Upper lobe of left lung (tissue), 4 donors: Measurements from ENCODE around the gene NARF.

ENCODE experiments used
- CTCF ChIP-seq, 6 experiments: fragments of 450-650 bp in 4 of 6; fragments of 200-600 bp in 2 of 6; sonication (generic) in 2 of 6; IDR thresholded peaks; one replicate each; pipeline ENCODE4 v1.5.1; 2016 to 2019; ENCODE audit warnings: antibody characterized with exemption in 6 of 6
- POLR2A ChIP-seq, 4 donors: fragments of 450-650 bp; IDR thresholded peaks; one replicate each; pipeline ENCODE4 v1.5.1; 2016 to 2017; ENCODE audit warnings: antibody characterized with exemption in 4 of 4, mild to moderate bottlenecking in 2 of 4
- POLR2AphosphoS5 ChIP-seq, 2 donors: sonication (generic); formaldehyde crosslinking; IDR thresholded peaks; one replicate each; pipeline ENCODE4 v1.5.1; 2017; ENCODE audit warnings: antibody characterized with exemption in 2 of 2

- TF ChIP-seq CTCF (IDR thresholded peaks at IDR 0.05) (peak; percentile 84 to 99 (median 95)), POLR2AphosphoS5 (IDR thresholded peaks at IDR 0.05) (no peak), POLR2A (IDR thresholded peaks at IDR 0.05) (peak in 1 of 4 donors; percentile 42)
Observed at GRCh38 chr17:82494236-82495055, 35.9 kb downstream of the NARF start.
